Astrocyte of the cerebellum (primary cell): Measurements from ENCODE around the gene TUBB.

Source experiments
- DNase-seq: peaks from one replicate; pipeline ENCODE4 v3.0.0-alpha.2; 2011; ENCODE audit warnings: low read depth
- H3K4me3 ChIP-seq: 2 replicates; pipeline ENCODE4 v1.5.1; 2011; ENCODE audit warnings: mild to moderate bottlenecking, low read depth, low read length, moderate library complexity
- CTCF ChIP-seq: IDR thresholded peaks from 2 replicates; pipeline ENCODE4 v1.5.1; 2012; ENCODE audit warnings: low read length, low read depth, moderate library complexity, mild to moderate bottlenecking; ENCODE audit errors: missing control alignments
- in situ Hi-C: cut with HindIII; loops from 2 replicates; pipeline ENCODE4 v1.10.0; 2017; ENCODE audit warnings: low sequenced_read_pairs

The TUBB gene

GRCh38 chr6:30684386-30685156 lies 35.6 kb upstream of the TUBB start:
- in situ Hi-C loops: no loop called here
- peak overlapping the region; percentile 94 for H3K4me3 ChIP-seq
- DNase-seq: no peak
- no peak for TF ChIP-seq CTCF

DNA sequence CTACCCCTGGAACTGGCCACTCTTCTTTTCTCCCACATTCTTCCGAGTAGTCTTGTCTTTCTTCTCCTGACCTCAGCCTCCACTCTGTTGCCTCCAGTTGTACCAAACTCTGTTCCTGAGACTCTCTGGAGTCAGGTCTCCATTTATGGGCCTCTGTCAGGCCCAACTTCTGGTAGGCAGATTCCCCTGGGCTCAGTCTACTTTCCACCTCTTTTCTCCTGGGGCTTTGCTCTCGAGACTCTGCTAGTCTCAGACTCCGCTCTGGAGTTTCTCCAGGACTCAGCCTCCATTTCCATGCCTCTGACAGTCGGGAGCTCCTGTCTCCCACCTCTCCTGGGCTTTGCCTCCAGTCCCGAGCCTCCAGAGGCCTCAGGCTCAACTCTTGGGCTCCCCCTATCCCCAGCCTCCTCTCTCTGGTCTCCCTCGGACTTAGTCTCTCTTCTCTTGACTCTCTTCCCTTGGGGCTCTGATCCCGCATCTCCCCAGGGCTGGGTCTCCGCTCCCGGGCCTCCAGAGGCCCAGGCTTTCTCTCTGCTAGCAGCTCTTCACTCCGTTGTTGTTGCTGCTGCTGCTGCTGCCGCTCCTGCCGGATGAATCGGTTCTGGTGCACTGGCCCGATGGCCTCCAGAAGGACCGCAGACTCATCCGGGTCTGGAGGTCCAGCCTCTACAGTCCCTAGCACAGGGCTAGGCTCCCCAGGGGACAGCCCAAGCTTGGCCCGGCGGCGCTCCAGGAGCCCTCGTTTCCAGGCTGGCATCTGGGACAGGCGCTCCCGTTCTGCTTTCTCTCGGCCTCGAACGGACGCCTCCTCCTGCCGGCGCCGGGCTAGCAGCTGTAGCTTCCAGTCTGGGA lies 34.8 kb upstream of the TUBB start:
- peak overlapping the region; percentile 94 for H3K4me3 ChIP-seq
- in situ Hi-C loops: no loop called here
- no peak for DNase-seq
- peak; percentile 37 for TF ChIP-seq CTCF

DNA sequence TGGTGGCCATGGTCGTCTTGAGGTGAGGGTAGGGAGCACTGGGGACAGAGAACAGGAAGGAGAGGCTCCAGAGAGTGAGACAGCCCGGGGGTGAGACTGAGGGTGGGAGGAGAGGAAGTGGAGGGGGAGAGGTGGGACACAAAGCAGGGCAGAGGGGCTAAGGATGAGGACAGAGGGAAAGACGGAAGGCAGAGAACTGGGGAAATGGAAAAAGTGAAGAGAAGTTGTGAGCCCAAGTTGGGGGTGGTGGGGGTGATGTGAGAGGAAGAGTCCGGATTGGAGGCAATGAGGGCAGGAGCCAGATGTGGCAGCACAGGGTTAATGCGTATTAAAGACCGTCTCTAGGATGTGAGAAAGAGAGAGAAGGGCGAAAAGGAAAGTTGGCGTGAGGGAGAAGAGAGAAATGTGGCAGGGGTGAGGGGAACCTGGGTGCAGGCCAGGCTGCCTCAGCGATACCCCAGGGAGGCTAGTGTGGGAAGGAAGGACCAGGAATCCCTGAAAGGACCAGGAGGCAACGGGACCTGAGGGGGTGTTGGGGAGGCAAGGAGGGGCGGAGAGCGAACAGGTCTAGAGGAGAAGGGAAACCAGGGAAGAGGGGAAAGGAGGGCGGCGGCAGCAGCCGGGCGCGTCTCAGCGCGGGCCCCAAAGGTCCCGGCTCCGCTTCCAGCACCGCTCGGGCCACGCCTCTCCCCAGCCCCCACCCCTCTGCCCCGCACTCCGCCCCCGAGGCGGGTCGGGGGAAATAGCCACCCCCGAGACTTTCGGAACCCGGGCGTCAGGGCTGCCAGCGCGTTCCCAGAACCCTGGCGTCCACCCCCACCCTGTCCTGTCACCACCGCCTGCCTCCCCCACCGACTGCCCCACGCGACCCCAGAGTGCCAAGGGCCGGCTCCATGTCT lies 33.9 kb upstream of the TUBB start, which contains the start of gene PPP1R18:
Gene PPP1R18, minus strand, starts transcription at position 637 of the 899 bp plus-strand sequence. Its CDS starts 627 bp downstream, at position 10.
- TF ChIP-seq CTCF: no peak
- in situ Hi-C loops: no loop called here
- DNase-seq: no peak

GRCh38 chr6:30686908-30687658 lies 33.1 kb upstream of the TUBB start:
- no peak for TF ChIP-seq CTCF
- peak overlapping the region; percentile 94 for H3K4me3 ChIP-seq
- DNase-seq: peak; percentile 67
- in situ Hi-C loops: no loop called here

More for the DNA sequence above, 33.9 kb upstream of the TUBB start, which contains the start of gene PPP1R18:
- peak within 1 kb of the TSS; percentile 94 for H3K4me3 ChIP-seq

- in situ Hi-C loops: no loop called here
- peak overlapping the region; percentile 94 for H3K4me3 ChIP-seq
- peak; percentile 43 for TF ChIP-seq CTCF
- DNase-seq: no peak
Observed at GRCh38 chr6:30687659-30688431, 32.3 kb upstream of the TUBB start.
